Liver (tissue), 9 donors: ENCODE data around the gene SLX4. TPM values are rescaled to one million over a fixed set of nuclear protein-coding genes. Genes with fewer than 3 reads are reported as not detected.

Experiments
- DNase-seq: peaks from one replicate; pipeline ENCODE4 v3.0.0-alpha.2; 2017; ENCODE audit warnings: low spot score
- H3K27ac ChIP-seq, 2 donors: one replicate each; pipeline ENCODE4 v1.7.0; 2013; ENCODE audit warnings: inconsistent platforms in 2 of 2, low read length in 2 of 2, control low read depth in 1 of 2, low read depth in 1 of 2, mild to moderate bottlenecking in 1 of 2
- H3K27me3 ChIP-seq, 4 donors: one replicate each; pipeline versions ENCODE4 v1.6.1 to v1.7.0; 2013; ENCODE audit warnings: low read length in 3 of 4, inconsistent platforms in 1 of 4, mild to moderate bottlenecking in 1 of 4, moderate library complexity in 1 of 4; ENCODE audit not compliant: control insufficient read depth in 4 of 4, insufficient read depth in 4 of 4
- H3K36me3 ChIP-seq, 4 donors: one replicate each; pipeline versions ENCODE4 v1.6.1 to v1.7.0; 2013; ENCODE audit warnings: low read length in 3 of 4, mild to moderate bottlenecking in 3 of 4, low read depth in 1 of 4, moderate library complexity in 1 of 4; ENCODE audit not compliant: control insufficient read depth in 4 of 4, insufficient read depth in 3 of 4
- H3K4me1 ChIP-seq, 4 donors: one replicate each; pipeline versions ENCODE4 v1.6.1 to v1.7.0; 2013; ENCODE audit warnings: low read length in 3 of 4, mild to moderate bottlenecking in 3 of 4, moderate library complexity in 1 of 4; ENCODE audit not compliant: control insufficient read depth in 4 of 4, insufficient read depth in 4 of 4
- H3K4me3 ChIP-seq, 3 donors: one replicate each; pipeline versions ENCODE4 v1.6.1 to v1.7.0; 2013; ENCODE audit warnings: low read length in 3 of 3, control low read depth in 1 of 3, low read depth in 1 of 3, mild to moderate bottlenecking in 1 of 3
- H3K9ac ChIP-seq, 2 donors: one replicate each; pipeline ENCODE4 v1.7.0; 2013; ENCODE audit warnings: low read length in 2 of 2, mild to moderate bottlenecking in 2 of 2, moderate library complexity in 2 of 2, control low read depth in 1 of 2, low read depth in 1 of 2
- H3K9me3 ChIP-seq, 4 donors: one replicate each; pipeline versions ENCODE4 v1.6.1 to v1.7.0; 2013; ENCODE audit warnings: low read length in 3 of 4; ENCODE audit not compliant: control insufficient read depth in 4 of 4
- EGR1 ChIP-seq, 2 donors: IDR thresholded peaks; 2 replicates each; pipeline ENCODE4 v1.6.1; 2016 to 2018; ENCODE audit warnings: antibody characterized with exemption in 2 of 2, low read depth in 2 of 2
- FOXA1 ChIP-seq: IDR thresholded peaks from 2 replicates; pipeline ENCODE4 v1.6.1; 2016; ENCODE audit warnings: antibody characterized with exemption
- FOXA2 ChIP-seq: IDR thresholded peaks from 2 replicates; pipeline ENCODE4 v1.6.1; 2016; ENCODE audit warnings: antibody characterized with exemption
- GABPA ChIP-seq, 2 donors: IDR thresholded peaks in 1 of 2; conservative IDR thresholded peaks in 1 of 2; 2 replicates each; pipeline ENCODE4 v1.6.1; 2016; ENCODE audit warnings: antibody characterized with exemption in 2 of 2, mild to moderate bottlenecking in 1 of 2, moderate library complexity in 1 of 2
- HNF4A ChIP-seq, 2 donors: conservative IDR thresholded peaks; 2 replicates each; pipeline ENCODE4 v1.6.1; 2016; ENCODE audit warnings: antibody characterized with exemption in 2 of 2, mild to moderate bottlenecking in 2 of 2
- JUND ChIP-seq, 2 donors: IDR thresholded peaks; 2 replicates each; pipeline ENCODE4 v1.6.1; 2016; ENCODE audit warnings: antibody characterized with exemption in 2 of 2
- MAX ChIP-seq: IDR thresholded peaks from 2 replicates; pipeline ENCODE4 v1.6.1; 2016; ENCODE audit warnings: antibody characterized with exemption
- RAD21 ChIP-seq, 2 donors: IDR thresholded peaks; 2 replicates each; pipeline ENCODE4 v1.6.1; 2016; ENCODE audit warnings: antibody characterized with exemption in 2 of 2, mild to moderate bottlenecking in 2 of 2
- SP1 ChIP-seq: IDR thresholded peaks from 2 replicates; pipeline ENCODE4 v1.6.1; 2018; ENCODE audit warnings: antibody characterized with exemption, mild to moderate bottlenecking
- TAF1 ChIP-seq: conservative IDR thresholded peaks from 2 replicates; pipeline ENCODE4 v1.6.1; 2016; ENCODE audit warnings: antibody characterized with exemption, mild to moderate bottlenecking
- YY1 ChIP-seq: IDR thresholded peaks from 2 replicates; pipeline ENCODE4 v1.6.1; 2016; ENCODE audit warnings: antibody characterized with exemption, mild to moderate bottlenecking
- ZBTB33 ChIP-seq: IDR thresholded peaks from 2 replicates; pipeline ENCODE4 v1.6.1; 2016; ENCODE audit warnings: antibody characterized with exemption
- WGBS: extraction: QIAGEN DNeasy Blood & Tissue Kit; methylation state at CpG from one replicate; pipeline ENCODE4 v1.1.7; 2013; 5-methylcytosine and 5-hydroxymethylcytosine counted together
- polyA plus RNA-seq, 2 donors: library from polyadenylated mRNA; stranded (reverse) in 1 of 2; unstranded in 1 of 2; fragments of 200-250 nt in 1 of 2; fragments of >200 nt in 1 of 2; fragmentation: Nextera tagmentation in 1 of 2; extraction: Ambion mirVana in 1 of 2; gene quantifications; one replicate each; pipeline versions ENCODE4 v1.2.1 to v1.2.3, GENCODE V29; 2013 to 2015
- total RNA-seq, 2 donors: library from RNA; depleted of rRNA; stranded (reverse); fragments of >200 nt; gene quantifications; one replicate each; pipeline ENCODE4 v1.2.3, GENCODE V29; 2014
- TF ChIP-seq, protein P1 (sequence below): IDR thresholded peaks from 2 replicates; pipeline ENCODE4 v1.6.1; 2016; ENCODE audit warnings: antibody characterized with exemption, mild to moderate bottlenecking
- donor health status: healthy.
- donor health status: healthy.
- donor health status: healthy.
- donor health status: healthy.
- donor health status: healthy.

Gene SLX4
- total and polyA plus RNA-seq, 4 donors: 0.32 to 4.9 (median 1.3) TPM

DNA sequence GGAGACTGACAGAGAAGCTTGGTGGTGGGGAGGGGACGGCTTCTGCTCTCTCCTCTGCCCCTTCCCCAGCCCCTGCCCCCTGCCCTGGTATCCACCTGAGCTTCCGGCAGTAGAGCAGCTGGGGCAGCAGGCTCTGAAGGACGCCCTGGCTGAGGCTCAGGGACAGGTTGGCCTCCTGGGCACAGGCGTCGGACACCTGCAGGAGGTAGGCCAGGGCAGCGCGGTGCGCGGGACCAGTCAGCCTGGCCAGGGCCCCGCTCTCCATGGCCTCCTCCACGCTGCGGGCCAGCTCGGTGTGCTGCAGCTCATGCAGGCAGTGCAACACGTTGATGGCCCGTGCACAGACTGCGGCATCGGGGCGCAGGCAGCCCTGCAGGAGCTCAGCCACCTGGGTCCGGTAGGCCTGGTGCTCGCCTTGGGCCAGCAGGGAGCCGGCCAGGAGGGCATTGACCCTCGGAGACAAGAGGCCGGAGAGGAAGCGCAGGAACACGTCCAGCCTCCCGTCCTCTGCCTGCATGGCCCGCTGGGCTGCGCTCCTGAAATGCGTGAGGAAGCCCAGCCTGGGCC, 48.4 kb downstream of the SLX4 start (continued):
- TF ChIP-seq, protein P1, sequence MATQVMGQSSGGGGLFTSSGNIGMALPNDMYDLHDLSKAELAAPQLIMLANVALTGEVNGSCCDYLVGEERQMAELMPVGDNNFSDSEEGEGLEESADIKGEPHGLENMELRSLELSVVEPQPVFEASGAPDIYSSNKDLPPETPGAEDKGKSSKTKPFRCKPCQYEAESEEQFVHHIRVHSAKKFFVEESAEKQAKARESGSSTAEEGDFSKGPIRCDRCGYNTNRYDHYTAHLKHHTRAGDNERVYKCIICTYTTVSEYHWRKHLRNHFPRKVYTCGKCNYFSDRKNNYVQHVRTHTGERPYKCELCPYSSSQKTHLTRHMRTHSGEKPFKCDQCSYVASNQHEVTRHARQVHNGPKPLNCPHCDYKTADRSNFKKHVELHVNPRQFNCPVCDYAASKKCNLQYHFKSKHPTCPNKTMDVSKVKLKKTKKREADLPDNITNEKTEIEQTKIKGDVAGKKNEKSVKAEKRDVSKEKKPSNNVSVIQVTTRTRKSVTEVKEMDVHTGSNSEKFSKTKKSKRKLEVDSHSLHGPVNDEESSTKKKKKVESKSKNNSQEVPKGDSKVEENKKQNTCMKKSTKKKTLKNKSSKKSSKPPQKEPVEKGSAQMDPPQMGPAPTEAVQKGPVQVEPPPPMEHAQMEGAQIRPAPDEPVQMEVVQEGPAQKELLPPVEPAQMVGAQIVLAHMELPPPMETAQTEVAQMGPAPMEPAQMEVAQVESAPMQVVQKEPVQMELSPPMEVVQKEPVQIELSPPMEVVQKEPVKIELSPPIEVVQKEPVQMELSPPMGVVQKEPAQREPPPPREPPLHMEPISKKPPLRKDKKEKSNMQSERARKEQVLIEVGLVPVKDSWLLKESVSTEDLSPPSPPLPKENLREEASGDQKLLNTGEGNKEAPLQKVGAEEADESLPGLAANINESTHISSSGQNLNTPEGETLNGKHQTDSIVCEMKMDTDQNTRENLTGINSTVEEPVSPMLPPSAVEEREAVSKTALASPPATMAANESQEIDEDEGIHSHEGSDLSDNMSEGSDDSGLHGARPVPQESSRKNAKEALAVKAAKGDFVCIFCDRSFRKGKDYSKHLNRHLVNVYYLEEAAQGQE: no peak
- TF ChIP-seq YY1: no peak
- no peak for TF ChIP-seq RAD21 (IDR thresholded peaks at IDR 0.05)
- no peak for TF ChIP-seq SP1
- no peak for TF ChIP-seq ZBTB33

DNA sequence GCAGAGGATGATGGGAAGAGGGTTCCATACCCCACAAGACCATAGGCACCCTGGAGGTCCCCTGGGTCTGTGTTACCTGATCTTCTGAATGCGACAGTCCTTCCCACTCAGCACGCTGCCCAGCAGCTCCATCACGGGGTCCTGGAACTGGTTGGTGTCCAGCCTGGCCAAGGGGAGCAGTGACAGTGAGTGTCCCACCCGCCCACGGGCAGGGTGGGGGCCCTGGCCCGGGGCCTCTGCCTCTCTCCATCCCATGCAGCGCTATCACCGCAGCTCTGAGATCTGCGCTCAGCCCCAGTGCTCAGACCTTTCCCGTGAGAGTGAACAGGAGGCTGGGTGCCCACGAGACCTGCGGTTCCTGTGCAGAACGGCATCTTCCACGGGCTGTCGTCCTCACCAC, 49.8 kb downstream of the SLX4 start:
- TF ChIP-seq HNF4A (conservative IDR thresholded peaks at IDR 0.05) (no peak), TAF1 (no peak), ZBTB33 (no peak), GABPA (IDR thresholded peaks at IDR 0.05 in 1 of 2, conservative IDR thresholded peaks at IDR 0.05 in 1 of 2) (no peak), SP1 (no peak), JUND (IDR thresholded peaks at IDR 0.05) (no peak), MAX (no peak), FOXA1 (no peak), FOXA2 (no peak), EGR1 (IDR thresholded peaks at IDR 0.05; ENCODE audit: low read depth in 2 of 2) (no peak), RAD21 (IDR thresholded peaks at IDR 0.05) (no peak)
- TF ChIP-seq, protein P1: no peak
- 95% methylated on average over 15 of the region's 15 CpGs for WGBS
- Histone ChIP-seq H3K9ac (no peak overlapping the region), H3K27ac (no peak overlapping the region), H3K4me3 (no peak overlapping the region), H3K27me3 (no peaks in the 10 kb centered on the region), H3K4me1 (no peaks in the 10 kb centered on the region), H3K9me3 (no peaks in the 10 kb centered on the region), H3K36me3 (peaks cover 0 to 1% (median 0%) of the 10 kb centered on the region in 4 donors)
- no peak for DNase-seq
